ENCODE data around the gene ITPK1.

Gene ITPK1

DNA sequence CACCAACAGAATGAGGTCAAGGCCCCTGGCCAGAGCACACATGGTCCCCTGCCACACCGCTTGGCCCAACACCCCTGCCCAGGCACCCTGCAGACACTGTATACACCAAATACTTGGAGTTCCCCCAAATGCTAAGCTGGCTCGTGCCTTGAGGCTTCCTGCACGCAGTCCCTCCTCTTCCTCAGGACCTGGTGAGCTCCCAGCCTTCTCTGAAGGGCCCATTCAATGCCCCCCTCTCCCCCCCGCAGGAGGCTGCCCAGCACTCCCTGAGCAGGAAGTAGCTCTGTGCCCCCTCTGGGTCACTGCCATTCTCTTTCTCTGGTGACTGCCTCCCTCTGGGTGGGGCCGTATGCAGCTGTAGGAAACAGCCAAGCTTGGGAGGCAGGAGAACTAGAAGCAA lies 75.3 kb downstream of the ITPK1 start:
- DNase-seq = no peak

DNA sequence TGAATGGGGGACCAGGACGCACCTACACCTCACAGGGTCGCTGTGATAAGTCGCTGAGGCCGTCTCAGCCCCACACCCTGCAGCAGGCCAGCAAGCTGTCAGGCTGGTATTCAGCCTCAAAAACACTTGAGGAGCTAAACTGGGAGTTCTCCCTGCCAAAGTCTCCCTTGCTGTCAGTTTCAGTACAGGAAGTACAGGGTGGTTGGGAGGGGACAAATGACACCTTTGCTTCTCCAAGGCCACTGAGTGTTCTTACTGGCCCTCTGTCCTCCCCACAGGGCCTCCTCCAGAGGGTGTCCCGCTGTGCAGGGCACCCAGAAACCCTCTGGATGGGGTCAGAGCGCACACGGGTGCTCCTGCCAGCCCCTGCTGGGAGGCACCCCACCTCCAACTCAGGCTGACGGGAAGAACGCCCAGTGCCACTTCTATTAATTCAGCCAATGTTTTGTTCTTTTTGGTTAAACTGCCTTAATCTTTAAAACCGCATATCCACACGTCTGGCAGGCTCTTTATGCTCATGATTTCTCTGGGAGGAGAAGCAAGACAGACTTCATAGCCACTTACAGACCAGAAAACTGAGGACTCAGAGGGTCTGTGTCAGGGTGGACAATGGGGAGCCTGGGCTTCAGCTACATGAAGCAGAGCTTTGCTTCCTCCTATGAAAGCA lies 75.9 kb downstream of the ITPK1 start:
- DNase-seq = no peak

DNA sequence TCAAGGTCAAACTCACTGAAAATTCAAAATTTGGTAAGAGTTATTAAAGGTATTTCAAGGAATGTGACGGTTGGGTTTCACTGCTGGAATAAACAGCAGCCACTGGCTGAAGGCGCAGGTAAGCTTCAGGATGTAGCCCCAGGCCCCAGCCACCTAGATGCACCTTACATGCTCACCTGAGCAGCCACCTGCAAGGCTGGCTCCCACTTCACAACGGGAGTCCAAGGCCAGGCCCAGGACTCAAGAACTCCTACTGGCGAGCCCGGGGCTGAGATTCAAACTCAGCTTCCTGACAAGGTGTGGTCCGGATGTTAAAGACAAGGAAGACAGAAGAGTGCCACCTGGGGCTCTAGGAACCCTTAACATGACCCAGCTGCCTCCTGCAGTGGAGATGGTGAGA lies 78.4 kb downstream of the ITPK1 start:
- DNase-seq = no peak

DNA sequence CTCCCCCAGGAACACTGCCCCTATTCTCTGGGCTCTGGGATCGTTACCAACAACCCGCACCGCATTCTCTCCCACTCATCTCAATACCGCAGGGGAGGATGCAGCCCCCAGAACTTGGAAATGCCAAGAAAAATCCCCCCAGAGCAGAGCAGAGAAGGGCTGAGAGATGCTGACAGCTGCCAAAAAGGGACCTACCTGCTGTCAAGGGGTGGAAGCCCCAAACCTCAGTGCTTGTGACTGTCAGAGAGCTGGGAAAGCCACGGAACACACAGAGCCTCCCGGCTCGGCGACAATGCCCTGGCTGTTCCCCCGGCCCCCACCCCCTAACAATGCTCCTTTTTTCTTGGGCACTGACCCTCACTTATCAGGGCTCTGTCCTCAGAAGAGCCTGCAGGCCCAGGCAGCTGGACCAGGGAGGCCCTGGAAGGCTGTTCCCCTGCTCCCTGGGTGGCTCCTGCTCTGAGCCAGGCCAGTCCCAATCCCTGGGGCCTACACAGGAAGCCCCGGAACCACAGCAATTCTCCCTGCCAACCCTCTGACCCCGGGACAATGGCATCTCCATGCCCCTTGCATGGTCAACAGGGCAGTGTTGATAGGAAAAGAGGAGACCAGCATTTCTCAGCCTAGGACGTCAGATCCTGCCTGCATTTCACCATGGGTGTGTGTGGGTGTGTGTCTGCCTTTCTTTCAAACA lies 78.9 kb downstream of the ITPK1 start:
- no peak for DNase-seq

DNA sequence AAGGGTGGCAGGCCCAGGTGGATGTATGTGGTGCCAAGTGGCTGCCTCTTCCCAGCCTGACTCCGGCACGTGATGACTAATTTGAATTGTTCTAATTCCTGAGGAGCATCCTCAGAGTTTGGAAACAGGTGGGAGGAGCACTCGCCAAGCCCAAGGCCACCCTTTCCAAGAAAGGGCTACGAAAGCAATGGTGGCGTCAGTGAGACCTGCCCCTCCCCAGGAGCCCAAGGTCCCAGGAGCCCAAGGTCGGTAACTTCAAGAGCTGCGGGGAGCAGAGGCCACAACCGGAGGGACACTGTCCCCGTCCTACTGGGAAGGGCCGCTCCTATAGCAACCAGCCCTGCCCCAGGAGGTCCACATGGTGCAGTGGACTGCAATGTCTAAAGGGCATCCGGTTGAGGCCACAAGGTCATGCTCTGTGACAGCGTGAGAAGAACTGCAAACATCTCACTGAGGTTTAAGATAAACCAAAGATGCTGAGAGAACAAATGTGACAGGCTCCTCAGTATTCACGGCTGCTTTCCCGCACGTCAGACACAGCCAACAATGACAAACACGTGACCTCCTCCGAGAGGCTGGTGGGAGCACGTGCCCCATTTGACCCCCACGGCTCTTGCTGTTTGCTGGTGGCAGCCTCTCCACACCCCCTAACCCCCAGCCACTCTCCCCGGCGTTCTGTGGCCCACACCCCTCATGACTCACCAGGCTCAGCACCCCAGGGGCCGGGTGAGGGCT lies 79.6 kb downstream of the ITPK1 start:
- DNase-seq = no peak

DNA sequence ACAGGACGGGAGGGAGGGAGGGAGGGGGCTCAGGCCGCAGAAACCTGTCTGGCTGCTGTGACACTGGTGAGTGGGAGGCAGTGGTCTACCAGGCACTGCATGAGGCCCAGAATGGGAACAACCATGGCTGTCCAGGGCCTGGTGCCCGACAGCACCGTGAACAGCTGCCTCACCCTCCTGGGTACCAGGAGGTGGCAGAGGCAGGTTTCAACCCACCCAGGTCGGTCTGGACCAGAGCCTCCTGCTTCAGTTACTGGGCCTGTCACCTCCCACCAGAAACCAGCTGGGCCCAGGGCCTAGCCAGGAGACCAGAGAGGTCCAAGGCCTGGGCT lies 80.2 kb downstream of the ITPK1 start:
- DNase-seq = no peak

DNA sequence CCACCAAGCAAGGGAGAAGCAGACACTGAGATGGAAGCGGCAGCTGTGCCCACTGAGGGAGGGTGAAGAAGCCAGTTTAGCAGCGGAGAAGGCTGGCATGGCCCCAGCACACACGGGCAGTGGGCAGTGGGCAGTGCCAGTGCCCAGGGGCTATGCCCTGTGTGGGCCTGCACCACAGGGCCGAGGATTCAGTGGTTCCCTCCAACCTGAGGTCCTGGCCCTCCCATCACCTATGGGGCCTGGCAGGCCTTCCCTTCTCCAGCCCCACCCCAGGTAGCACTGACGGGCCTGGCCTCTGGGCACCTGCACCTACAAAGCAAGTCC lies 81.1 kb downstream of the ITPK1 start:
- DNase-seq = no peak

DNA sequence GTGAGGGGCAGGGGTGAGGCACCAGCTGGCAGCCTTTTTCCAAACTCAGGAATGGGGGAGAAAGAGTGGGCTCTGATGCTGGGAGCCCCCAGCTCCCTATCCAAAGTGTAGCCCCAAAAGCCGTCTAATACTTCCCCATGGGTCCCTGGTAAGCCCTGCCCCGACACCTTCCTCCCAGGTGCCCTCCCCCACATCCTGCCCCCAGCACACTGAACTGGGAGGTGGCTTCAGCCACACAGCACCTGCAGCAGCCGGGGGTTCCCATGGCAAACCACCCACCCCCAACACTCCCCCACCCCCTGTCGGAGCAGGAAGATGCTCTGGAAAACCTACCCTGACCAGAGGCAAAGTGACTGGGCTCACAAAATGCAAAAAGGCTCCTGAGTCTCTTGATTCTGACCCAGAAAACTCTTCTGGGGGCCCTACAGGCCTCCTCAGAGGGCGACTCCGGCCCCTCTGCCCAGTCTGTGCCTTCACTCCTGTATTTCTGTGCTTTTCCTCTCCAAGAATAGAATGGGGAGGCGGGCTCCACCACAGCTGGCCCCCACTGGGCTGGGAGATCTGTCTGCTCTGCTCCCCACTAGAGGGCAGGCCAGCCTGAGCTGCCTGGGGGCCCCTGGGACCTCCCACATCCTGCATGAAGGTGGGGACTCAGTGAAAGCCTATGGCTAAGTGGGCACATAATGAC lies 81.6 kb downstream of the ITPK1 start:
- DNase-seq = no peak

DNA sequence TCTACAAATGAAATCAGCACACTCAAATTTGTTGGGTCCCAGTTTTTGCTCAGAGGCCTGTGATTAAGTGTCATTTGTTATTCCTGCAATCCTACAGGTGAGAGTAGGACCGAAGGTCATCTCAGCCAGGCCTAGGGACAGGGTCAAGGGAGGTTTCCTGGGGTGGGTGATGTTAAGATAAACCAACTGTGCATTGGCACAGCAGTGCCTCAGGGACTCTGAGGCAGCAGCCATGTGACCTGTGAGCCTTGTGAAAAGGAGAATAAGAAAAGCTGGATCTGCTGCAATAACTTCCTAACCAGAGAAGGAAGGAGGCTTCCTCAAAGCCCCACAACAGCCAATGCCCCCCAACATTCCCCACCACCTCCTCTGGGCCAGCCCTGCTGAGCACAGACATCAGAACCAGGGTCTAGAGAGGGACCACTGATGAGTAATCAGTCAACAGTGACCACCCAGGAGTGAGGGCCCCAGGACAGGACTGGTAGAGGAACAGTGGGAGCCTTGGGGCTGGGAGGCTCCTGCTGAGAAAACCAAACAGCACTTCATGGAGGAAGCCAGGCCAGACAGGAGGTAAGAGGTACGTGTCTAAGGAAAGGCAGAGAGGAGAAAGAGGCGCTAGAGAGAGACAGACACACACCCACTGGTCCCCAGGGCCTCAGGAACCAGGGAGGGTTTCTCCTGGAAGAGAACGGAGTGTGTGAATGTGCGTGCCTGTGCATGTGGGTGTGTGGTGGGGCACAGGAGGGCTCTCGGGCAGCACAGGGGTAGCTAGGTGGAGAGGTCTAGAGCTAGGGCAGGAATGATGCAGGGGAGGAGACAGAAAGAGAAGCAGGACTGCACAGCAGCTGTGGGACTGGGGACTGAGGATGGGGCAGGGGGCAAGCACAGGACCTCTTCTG lies 82.4 kb downstream of the ITPK1 start:
- DNase-seq = no peak

DNA sequence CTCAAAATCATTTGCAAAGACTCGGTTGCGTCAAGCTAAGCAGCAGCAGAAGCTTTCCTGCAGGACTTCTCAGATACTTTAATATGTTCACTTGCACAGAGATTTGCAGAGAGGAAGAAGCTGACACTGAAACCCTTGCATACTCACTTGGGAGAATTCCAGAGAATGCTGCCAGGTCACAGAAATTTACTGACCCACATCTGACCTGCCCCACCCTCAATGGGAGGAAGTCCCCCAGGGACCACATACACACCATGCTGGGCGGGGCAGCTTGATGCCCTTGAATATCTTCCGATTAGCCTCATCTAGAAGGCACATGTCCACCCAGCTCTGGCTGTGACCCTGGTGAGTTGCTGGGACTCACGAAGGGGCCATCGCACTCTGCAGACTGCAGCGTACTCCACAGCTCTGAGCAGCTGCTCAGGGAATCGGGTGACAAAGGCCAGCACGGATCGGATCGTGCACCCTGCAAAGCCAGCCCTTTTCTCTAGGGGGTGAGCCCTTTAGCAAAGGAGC lies 83.2 kb downstream of the ITPK1 start:
- no peak for DNase-seq

DNA sequence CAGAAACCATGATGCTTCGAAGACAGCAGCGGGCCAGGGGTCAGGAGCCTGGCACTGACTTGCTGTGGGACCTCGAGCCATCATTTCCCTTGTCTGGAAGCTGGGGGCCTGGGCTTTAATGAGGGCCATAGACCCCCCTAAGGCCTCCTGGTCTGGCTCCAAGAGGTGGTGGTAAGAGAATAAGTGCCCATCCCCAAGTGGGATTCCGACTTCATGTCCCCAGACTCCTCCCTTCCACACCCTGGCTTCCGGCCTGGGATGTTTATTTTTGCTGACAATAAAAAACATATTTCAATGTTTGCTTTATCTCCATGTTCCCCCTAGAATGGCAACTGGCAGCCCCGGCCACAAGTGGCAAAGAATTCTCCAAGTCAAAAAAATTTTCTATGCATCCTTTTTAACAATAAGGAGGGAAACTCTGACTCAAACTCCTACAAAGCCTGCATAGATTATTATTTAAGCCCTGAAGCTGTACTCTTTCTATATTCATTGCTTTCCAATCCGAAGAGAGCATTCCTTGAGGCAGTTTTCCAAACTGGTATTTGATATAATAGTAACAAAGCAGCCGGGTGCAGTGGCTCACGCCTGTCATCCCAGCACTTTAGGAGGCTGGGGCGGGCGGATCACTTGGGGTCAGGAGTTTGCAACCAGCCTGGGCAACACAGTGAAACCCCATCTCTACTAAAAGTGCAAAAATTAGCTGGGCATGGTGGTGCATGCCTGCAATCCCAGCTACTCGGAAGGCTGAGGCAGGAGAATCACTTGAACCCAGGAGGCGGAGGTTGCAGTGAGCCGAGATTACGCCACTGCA lies 84.0 kb downstream of the ITPK1 start:
- no peak for DNase-seq

DNA sequence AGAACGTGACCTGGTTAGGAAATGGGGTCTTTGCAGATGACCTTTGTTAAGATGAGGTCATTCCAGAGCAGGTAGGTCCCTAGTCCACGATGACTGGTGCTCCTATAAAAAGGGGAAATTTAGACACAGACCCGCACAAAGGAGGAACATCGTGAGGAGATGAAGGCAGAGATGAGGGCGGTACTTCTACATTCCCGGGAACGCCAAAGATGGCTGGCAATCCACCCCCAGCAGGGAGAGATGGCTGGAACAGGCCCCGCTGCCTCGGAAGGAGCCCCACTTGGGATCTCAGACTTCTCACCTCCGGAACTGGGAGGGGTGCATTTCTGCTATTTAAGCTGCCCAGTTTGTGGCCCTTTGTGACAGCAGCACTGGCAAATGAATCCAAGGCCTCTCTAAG lies 85.0 kb downstream of the ITPK1 start:
- no peak for DNase-seq

DNA sequence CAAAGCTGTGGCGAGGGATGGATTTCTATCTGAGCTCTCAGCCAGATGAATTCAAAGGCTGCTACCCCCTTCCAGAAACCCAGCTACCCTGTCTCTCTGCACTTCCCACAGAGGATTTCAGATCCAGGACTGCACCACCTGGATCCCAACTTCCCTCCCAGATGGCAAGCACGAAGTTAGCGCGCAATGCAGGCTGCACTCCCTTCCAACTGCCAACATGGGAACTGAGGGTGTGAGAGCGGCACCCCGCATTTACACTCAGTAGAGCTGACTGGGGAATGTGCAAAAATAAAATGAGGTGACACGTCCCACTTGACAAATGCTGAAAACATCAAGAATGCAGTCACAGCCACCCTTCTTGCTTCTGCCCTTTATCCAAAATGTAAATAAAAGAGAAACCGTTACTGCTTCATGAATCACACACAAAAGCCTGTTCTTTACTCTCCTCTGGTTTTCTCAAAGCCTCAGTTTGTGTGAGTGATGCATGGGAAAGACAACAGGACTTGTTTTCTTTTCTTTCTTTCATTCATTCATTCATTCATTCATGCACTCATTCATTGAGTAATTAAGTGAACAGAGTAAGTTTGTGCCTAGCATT lies 85.7 kb downstream of the ITPK1 start:
- DNase-seq = no peak

DNA sequence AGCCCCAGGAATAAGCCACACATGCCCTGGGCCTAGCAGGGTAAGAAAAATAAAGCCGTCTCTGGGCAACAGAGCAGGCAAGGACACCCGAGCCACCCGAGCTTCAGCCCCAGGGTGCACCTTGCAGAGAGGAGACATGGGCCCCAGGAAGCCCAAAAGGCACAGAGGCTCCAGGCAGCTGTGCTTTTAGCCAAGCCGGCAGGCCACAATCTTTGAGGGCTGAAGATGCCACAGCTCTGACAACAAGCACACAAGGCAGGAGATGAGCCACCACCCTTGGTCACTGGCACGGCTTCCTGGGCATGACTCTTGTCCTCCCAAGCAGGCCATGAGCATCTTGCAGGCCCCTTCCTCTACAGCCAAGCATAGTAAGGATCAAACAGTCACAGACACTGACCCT lies 86.3 kb downstream of the ITPK1 start:
- no peak for DNase-seq

DNA sequence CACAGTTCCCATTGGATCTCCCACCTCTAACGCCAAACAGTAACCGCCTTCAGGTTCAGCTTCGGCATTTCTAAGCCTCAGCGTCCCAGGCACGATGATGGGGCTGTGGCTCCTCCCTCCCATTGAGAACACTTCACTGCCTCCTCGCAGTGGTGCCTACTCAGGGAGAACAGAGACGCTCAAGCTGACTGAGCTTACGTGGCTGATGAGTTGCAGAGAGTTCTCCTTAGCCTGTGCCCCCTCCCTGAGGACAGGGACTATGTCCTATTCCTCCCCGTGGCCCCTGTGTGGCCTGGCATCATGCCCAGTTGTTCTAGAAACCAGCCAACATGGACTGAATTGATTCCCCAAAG lies 87.0 kb downstream of the ITPK1 start:
- DNase-seq = no peak

DNA sequence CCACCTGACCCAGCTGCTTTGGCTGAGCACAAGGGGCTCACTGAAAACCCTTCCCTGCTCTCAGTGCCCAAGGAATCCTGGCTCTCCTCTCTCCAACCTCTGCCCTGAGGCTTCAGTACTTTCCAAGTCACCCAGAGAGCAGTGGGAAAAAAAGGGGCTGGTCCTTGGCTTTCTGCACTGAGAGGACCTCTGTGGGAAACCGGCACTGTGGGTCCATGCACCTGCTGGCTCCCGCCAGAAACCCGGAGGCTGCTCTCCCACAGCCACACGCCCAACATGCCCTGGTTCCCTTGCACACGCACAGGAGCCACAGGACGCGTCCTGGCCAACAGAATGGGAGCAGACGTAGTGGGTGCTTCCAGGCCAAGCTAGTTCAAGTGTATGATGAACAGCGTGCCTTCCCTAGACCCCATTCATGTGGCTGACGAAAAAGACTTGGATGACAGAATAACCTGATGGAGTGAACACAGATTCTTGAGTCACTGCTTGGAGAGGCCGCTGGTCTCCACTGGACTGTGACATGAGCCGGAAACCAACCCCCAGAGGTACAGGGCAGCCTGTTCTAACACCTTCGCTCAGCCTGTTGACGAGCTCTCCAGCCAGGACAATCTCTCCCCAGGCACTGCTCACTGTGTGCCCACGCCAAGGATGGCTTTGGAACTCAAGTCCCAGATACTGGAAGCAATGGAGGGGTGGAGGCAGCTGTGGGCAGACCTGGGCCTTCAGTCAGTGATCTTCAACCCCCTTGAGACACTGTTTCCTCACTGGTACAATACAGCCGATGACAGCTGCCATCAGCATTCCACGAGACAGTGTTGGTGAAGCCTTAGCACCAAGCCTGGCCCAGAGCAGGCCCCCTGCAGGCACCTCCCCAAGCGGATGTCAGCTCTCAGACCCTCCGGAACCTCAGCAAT lies 87.7 kb downstream of the ITPK1 start:
- no peak for DNase-seq

DNA sequence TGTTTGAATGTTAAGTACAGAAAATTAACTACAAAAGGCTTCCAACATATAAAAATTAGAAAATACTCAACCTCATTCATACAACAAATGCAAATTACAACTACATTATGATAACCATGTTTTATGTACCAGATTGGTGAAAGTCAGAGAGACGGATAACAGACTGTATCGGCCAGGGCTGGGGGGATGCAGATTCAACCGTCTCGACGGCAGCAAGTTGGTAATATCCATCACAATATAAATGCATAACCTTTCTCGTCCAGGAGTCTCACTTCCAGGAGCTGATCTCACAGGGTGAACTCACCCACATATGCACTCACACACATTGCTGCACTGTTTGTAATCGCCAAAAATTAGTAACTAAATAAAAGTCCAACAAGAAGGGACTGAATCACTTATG lies 89.4 kb downstream of the ITPK1 start:
- no peak for DNase-seq

DNA sequence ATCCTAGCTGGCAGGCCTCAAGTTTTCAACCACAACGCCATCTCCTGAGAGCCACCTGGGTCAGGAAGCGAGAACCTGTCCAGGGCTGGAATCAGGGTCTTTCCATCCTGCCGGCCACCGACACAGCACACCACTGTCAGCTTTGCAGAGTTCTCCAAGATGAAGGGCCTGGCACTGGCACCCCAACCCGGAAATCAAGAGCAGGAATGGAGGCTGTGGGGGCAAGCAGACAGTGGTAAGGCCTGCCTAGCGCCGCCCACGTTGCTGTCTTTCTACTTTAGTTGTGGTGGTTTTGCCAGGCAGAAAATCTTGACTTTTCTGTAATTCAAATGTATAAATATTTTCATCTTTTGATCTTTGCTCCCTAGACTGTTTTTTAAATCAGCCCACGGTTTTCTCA lies 90.7 kb downstream of the ITPK1 start:
- DNase-seq = no peak

DNA sequence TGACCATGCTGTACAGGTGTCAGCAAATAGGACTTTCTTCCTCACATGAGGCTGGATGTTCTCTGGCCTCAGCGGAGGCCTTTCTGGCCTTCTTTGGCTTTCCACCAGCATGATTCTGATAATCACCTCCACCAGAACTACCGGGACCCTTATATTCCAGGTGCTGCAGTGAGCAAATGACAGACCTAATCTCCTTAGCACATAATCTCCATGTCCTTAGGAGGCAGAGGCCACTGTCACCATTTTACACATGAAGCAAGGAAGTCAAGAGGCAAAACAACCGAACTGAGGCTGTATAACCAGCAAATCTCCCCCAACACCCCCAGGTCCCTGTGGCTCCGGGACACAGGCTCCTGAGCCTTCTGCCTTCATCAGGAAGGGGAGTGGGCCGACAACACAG lies 91.2 kb downstream of the ITPK1 start:
- no peak for DNase-seq

DNA sequence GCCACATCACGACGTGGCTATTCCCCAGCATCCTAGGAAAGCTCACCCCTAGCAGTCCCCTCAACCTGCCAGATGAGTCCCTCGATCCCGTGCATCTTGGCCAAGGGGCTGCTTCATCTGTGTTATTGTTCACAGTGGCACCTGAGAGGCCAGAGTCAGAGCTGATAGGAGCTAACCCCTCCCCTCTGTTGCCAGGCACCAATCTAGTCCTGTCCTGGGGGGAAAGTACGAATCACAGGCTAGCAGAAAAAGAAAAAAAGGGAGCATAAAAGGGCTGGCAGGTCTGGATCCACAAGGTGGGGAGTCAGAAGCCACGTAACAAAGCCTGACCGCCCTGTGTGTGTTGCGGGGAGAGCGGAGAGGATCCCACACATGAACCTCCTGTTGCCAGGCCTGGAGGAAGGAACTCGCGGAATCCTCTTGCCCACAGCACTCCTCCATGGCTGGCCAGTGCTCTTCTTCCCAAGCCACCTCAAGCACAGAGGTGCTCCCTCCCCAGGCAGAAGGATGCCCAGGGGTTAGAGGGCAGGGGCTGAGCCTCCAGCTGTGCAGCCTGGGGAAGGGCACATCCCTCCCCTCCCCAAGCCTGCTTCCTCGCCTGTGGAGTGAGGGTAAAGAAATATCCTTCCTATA lies 91.8 kb downstream of the ITPK1 start:
- DNase-seq = no peak

Data from KG1 (cell line).